NCI-H1417 (cell line): ENCODE measurements around the gene UTS2R.
A peak's percentile ranks its signal among the peaks of the same experiment; 100 is the strongest.
"Not testable (repeated sequence)": the region's sequence is repeated elsewhere in the genome, so short reads cannot be mapped to it uniquely, and the experiment has no call there.

Experiments
- DNase-seq, 3 experiments: peaks; one replicate each; lab custom pipeline; 2025; lab: John Stamatoyannopoulos, UW

The UTS2R gene

DNA sequence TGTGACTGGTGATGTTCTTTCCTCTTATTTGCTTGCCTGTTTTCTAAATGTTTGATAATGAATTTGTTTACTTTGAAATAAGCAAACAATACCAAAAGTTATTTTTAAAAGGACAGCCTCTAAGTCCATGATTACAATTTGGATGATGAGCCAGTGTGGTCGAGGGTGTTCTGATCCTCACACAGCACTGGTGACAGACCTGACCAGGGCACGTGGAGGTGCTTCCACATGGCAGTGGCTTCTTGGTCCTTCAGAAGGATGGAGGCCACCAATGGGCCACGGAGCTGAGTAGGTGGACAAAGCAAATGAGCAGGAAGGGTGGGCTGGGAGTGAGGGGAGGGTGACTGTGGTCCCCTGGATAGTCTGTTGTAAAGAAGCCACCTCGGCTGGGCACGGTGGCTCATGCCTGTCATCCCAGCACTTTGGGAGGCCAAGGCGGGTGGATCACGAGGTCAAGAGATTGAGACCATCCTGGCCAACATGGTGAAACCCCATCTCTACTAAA lies 16.7 kb upstream of the UTS2R start:
- DNase-seq = no peak

DNA sequence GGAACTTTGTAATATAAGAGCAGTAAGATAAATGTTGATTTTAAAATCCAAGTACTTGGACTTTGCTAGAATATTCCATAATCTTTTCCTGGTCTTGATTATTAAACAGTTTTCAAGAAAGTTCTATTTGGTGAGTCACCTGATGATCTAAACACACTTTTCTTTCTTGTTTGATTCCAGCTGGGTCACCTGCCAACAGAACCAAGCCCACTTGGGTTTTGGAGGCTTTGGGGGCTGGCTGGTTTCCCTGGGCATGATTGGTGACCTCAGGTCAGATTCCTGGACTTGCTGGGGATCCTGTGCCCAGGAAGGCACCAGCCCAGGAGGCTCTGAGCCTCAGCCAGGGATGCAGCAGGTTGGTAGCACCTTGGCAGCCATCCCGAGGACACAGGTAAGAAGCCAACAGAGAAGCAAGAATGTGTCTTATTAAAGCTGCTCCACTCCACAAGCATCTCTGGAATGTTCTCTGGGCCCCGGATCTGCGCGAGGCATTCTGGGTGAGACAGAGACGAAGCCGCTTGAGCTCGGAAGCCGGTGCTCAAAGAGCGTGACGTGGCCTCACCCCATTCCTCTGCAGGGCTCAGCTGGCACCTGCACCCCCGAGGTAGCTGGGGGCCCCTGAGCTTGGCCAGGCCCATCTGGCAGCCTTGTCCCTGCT lies 15.7 kb upstream of the UTS2R start:
- no peak for DNase-seq

DNA sequence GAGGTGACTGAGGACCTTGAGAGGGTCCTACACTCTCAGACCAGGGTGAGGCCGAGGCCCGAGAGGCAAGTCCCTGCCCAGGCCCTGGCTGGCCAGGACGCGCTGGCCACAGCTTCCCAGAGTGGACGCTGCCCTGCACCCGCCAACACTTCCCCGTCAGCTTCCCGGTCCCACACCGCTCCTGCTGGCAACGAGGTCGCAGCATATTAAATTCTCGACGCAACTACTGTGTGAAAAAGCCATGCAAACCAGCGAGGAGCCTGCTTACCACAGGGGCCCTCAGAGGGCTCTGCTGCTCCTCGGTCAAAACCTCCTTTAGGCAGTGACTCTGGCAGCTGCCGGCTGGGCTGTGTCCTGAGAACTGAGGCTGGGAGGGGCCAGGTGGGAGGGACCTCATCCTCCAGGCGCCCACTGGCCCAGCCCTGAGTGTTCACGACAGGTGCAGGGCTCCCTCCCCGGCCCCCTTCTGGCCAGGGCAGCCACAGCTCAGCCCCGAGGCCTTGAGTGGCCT lies 14.7 kb upstream of the UTS2R start:
- DNase-seq = peak; percentile 53 to 72 (median 66)

DNA sequence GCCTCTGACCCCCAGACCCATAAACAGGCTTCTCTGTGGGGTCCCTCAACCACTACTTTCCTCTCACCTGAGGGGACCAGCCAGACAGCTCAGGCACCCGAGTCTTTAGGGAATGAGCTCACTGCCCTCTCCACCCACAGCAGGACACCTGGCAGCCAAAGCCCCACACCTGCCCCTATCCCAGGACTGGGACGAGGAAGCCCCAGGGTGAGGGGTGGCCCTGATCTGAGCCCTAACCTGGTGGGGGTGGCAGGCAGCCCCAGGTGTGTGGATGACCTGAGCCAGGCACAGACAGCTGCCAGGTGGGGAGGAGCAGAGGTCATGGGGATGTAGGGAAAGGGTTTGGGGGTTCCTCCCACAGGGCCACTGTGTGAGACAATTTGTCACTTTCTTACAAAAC lies 14.2 kb upstream of the UTS2R start:
- no peak for DNase-seq

DNA sequence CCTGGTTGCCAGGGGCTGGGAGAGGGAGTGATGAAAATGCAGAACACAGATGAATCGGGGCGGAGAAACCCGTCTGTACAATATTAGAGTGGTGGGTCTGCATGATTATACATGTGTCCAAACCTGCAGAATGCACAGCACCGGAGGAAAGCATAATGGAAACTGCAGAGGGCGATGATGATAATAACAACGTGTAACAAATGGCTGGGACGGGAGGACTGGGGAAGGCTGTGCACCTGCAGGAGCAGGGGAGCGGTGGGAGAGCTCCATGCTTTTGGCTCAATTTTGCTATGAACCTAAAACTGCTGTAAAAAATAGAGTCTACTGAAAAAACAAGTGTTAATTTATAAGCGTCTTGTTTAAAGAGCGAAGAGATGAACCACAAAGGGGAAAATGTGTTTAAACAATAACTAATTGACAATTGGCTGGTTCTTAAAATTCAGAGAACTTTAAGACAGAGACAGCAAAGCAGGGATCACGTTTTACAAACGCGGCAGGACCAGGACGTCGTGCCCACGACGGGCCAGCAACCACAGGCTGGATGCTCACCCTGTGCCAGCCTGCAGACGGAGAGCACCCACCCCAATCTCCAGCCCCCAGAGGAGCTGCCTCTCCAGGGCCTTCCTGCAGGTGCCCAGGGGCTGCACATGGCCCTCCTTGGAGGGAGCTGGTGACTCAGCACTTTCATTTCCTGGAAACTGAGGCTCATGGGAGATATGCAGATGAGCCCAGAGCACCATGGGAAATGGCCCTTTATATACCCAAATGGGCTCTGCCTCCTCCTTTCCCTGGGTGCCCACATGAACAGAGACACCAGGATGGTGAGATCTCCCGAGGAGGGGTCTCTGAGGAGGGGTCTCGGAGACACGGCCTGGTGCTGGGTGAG lies 12.9 kb upstream of the UTS2R start, which contains the start of gene TEX19:
TEX19 (plus strand) TSS at position 783 of the 886 bp plus-strand sequence. CDS start 2,904 bp downstream, outside the sequence.
- peak in 2 of 3 experiments; percentile 49 to 73 for DNase-seq

DNA sequence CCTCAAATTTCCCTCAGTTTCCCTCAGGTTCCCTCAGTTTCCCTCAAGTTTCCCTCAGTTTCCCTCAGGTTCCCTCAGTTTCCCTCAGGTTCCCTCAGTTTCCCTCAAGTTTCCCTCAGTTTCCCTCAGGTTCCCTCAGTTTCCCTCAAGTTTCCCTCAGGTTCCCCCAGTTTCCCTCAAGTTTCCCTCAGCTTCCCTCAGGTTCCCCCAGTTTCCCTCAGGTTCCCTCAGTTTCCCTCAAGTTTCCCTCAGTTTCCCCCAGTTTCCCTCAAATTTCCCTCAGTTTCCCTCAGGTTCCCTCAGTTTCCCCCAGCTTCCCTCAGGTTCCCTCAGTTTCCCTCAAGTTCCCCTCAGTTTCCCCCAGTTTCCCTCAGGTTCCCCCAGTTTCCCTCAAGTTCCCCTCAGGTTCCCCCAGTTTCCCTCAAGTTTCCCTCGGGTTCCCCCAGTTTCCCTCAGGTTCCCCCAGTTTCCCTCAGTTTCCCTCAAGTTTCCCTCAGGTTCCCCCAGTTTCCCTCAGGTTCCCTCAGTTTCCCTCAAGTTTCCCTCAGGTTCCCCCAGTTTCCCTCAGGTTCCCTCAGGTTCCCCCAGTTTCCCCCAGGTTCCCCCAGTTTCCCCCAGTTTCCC lies 12.0 kb upstream of the UTS2R start:
- DNase-seq = not testable (repeated sequence)

DNA sequence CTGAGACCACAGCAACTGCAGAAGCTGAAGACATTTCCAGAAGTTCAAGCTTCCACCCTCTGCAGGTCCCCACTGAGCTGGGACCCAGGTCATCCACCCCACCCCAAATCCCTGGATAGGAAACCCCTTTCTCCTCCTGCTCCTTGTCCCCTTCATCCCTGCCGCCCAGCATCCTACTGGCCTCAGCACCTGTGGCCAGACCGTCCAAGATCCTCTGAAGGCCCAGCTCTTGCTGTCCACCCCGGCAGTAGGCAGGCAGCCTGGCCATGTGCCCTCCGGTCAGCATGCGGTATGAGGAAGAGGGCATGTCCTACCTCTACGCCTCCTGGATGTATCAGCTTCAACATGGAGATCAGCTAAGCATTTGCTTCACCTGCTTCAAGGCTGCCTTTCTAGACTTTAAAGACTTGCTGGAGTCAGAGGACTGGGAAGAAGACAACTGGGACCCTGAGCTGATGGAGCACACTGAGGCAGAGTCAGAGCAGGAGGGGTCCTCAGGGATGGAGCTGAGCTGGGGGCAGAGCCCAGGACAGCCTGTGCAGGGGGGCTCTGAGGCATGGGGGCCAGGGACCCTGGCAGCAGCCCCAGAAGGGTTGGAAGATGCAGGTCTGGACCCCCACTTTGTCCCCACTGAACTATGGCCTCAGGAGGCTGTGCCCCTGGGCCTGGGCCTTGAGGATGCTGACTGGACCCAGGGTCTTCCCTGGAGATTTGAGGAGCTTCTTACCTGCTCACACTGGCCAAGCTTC lies 9.5 kb upstream of the UTS2R start:
- DNase-seq = no peak

DNA sequence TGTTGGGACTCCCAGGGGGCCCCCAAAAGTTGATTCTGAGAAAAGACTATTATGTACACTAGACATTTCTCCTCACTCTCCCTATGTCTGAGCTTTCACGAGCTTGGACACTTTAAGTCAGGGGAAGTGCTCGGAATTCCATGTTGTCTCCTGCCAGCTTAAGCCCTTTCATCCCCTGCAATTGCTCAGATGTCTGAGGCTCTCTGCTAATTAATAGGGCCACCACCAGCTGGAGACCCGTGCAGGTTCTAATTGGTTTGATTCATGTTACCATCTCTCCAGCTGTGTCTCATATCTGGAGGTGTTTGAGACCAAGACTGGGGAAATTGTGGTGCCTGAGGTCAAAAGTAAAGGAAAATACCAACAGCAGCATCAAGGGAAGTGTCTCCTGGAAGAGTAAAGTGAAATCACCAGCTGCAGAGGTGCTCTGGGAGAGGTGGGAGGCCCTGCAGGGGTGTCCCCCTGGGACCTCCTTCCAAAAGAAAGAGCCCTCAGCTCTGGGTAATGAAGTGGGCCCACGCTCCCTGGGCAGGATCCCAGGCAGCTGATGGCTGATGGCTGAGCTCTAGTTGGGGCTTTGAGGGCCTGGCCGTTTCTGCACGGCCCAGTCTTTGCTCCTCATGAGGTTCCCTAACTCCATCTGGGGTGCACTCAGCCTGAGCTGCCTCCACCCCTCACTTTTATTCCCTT lies 5.8 kb upstream of the UTS2R start:
- DNase-seq = peak in 2 of 3 experiments; percentile 16 to 60

DNA sequence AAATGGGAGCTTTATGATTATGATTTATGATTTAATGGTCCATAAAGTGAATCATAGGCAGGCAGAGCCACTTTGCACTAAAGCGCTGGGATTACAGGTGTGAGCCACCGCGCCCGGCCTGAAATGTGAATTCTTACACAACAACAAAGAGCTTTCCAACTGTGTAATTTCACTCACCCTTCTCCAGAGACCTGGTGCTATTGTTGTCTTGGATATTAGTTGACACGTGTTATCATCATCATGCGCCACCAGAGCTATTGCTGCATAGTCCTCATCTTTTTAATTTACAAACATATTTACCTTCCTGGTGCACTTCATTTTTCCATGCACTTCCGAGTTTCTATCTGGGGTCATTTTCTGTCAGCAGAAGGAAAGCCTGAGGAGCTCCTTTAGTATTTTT lies 4.8 kb upstream of the UTS2R start:
- peak; percentile 55 to 91 (median 91) for DNase-seq

DNA sequence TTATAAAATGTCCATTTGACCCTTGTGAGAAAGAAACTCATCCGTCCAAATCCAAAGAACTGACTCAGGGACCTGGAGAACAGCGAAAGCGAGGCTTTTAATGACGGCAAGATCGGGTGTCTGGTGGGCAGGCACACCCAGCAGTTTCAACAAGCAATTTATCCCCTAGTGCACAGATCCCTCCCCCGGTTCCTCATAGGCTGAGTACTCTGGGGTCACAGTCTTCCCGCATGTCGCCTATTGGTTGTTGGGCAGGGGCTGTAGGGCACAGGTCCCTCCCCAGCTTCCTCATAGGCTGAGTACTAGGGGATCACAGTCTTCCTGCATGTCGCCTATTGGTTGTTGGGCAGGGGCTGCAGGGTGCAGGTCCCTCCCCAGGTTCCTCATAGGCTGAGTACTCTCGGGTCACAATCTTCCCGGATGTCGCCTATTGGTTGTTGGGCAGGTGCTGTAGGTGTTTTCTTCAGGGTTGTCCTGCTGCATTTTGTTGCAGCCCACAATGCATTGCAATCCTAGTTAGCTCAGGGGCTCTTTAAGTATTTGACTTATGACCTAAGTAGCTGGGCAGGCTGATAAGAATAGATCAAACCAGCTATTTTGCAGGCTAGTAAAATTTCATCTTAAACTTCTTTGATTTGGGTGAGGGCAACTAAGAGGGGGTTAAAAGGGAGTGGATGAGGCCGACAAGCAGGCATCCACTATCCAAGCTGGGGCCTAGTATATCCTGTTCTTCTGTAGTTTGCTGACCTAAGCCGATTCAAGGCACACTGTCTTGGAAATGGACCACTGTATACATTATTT lies 3.6 kb upstream of the UTS2R start:
- DNase-seq = peak in 2 of 3 experiments; percentile 15 to 55

DNA sequence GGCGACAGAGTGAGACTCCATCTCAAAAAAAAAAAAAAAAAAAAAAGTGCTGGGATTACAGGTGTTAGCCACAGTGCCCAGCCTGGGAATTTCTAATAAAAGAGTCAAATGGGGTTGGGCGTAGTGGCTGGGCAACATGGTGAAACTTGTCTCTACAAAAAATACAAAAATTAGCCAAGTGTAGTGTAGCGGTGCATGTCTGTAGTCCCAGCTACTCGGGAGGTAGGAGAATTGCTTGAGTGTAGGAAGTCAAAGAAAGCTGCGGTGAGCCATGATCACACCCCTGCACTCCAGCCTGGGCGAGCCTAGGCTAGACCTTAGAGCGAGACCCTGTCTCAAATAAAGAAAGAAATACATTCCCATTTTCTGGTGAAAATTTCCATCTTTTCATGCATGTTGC lies 2.4 kb upstream of the UTS2R start:
- no peak for DNase-seq

DNA sequence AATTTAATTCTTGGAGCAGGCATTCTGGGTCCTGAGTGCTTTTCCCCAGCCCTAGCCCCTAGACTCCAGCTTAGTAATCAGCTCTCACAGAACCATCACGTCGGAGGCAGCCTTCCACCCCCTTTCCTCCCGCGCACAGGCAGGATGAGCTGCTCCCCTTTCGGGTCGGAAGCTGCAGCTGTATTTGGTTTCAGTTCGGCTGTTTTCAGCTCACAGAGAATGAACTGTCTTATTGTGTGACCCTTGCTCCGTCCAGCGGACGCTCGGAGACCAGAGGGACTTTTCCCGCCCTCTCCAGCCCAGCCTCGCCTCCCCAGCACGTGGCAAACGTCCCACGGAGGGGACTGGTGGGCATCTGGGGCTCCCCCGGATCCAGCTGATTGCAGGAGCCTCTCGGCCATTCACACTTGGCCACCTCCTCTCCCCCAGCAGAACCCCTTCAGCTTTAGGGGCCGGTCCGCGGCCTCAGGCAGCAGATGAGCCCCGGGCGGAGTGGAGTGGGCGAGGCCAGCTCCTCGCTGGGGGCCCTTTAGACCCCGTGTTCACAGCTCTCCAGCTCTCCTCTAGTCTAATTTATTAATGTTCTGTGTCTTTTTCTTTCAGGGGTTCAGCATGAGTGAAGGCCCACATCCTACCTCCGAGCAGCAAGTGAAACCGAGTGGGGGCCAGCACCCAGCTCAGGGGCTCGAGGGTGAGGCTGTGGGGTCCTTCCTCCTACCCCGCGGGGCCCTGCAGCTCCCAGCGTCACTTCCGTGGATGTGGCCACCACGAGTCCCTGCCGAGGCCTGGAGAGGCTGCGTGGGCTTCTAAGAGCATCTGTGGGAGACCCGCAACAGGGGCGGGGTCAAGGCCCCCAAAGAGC lies 863 bp upstream of the UTS2R start:
- DNase-seq = no peak

DNA sequence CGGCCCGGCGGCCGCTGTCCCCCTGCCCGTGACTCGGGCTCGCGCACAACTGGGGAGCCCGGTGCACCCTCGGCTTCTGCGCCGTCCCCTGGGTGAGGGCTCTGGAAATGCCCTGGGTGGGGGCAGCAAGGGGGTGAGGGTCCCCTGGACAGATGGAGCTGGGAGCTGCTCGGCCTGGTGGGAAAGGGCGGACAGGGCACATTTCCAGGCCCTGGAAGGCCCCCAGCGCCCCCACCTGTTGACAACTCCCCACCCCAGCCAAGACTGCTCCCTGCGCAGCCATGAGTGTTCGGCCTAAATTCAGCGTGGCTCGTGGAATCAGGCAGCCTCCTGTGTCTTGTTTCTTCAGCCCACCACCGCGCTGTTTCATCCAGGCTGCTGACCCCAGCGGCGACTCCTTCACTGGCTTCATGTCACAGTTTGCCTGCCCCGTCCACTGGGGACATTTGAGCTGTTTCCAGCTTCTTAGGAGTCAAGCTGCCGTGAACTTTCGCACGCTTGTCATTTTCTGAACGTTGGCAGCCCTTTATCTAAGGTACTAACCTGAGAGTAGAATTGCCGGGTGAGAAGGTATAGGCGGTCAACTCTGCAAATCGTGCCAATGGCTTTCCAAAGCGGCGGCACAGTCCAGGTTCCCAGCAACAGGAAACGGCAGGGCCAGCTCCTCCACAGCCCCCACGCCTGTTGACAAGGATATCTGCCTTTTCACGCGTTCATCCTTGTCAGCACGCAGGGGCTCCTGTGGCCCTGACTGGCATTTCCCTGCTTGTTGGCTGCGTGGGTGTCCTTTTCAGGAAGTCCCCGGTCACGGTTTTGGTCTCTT lies 895 bp downstream of the UTS2R start:
- no peak for DNase-seq

DNA sequence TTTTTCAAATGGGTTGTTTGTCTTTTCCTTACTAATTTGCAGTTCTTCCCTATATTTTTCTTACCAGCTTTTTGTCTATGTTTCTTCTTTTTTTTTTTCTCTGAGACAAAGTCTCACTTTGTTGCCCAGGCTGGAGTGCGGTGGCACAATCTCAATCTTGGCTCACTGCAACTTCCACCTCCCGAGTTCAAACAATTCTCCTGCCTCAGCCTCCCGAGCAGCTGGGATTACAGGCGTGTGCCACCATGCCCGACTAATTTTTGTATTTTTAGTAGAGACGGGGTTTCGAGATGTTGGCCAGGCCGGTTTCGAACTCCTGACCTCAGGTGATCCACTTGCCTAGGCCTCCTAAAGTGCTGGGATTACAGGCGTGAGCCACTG lies 1.5 kb downstream of the UTS2R start:
- not testable (repeated sequence) for DNase-seq

DNA sequence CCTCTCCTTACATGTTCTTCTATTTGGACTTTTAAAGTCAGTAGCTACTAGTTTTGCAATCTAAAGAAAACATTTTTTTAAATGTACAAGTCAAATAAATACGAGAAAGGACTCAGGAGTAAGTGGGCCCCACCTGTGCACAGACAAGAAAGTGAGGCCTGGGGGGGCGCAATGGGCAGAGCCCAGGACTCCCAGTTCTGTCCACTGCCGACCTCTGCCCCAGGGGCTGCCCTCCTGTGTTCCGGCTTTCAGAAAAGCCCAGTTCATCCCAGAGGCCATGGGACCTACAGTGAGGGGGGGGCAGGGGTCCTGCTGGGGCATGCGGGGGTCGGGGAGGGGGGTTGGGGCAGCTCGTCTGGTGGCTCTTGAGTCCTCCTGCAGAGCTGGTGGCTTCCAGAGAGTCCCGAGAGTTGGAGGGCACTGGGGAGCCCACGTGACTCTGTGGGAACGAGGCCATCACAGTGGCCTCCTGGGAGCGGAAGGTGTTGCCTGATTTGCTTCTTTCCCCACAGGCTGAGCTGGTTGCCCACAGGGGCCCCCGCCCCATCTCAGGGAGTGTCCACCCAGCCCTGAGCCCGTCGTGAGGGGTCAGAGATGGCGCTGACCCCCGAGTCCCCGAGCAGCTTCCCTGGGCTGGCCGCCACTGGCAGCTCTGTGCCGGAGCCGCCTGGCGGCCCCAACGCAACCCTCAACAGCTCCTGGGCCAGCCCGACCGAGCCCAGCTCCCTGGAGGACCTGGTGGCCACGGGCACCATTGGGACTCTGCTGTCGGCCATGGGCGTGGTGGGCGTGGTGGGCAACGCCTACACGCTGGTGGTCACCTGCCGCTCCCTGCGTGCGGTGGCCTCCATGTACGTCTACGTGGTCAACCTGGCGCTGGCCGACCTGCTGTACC lies 2.4 kb downstream of the UTS2R start:
- DNase-seq = no peak

DNA sequence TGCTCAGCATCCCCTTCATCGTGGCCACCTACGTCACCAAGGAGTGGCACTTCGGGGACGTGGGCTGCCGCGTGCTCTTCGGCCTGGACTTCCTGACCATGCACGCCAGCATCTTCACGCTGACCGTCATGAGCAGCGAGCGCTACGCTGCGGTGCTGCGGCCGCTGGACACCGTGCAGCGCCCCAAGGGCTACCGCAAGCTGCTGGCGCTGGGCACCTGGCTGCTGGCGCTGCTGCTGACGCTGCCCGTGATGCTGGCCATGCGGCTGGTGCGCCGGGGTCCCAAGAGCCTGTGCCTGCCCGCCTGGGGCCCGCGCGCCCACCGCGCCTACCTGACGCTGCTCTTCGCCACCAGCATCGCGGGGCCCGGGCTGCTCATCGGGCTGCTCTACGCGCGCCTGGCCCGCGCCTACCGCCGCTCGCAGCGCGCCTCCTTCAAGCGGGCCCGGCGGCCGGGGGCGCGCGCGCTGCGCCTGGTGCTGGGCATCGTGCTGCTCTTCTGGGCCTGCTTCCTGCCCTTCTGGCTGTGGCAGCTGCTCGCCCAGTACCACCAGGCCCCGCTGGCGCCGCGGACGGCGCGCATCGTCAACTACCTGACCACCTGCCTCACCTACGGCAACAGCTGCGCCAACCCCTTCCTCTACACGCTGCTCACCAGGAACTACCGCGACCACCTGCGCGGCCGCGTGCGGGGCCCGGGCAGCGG lies 3.2 kb downstream of the UTS2R start:
- DNase-seq = no peak
